Smooth muscle cell (in vitro differentiated cells): ENCODE data around the gene MEPCE. TPM values are rescaled to one million over a fixed set of nuclear protein-coding genes. Genes with fewer than 3 reads are reported as not detected.

Source experiments
- DNase-seq: peaks from one replicate; lab custom pipeline; 2025; ENCODE audit not compliant: unreplicated experiment; lab: John Stamatoyannopoulos, UW
- H2AFZ ChIP-seq: fragments of 200-600 bp; sonication (generic); 2 replicates; pipeline ENCODE4 v1.6.0; 2016; ENCODE audit warnings: antibody characterized with exemption, low read depth, mild to moderate bottlenecking
- H3F3A ChIP-seq: fragments of 200-600 bp; sonication (generic); 2 replicates; pipeline ENCODE4 v1.6.0; 2017; ENCODE audit warnings: antibody characterized with exemption, low read depth
- H3K27ac ChIP-seq: fragments of 200-600 bp; sonication (generic); 2 replicates; pipeline ENCODE4 v1.5.1; 2016; ENCODE audit warnings: low read depth, mild to moderate bottlenecking
- H3K27me3 ChIP-seq: fragments of 200-600 bp; sonication (generic); 2 replicates; pipeline ENCODE4 v1.6.1; 2016; ENCODE audit warnings: low read depth, mild to moderate bottlenecking
- H3K36me3 ChIP-seq: fragments of 200-600 bp; sonication (generic); 2 replicates; pipeline ENCODE4 v1.5.1; 2016; ENCODE audit warnings: low read depth
- H3K4me1 ChIP-seq: fragments of 200-600 bp; sonication (generic); 2 replicates; pipeline ENCODE4 v1.5.1; 2016; ENCODE audit warnings: low read depth
- H3K4me2 ChIP-seq: fragments of 200-600 bp; sonication (generic); 2 replicates; pipeline ENCODE4 v1.6.0; 2016; ENCODE audit warnings: mild to moderate bottlenecking
- H3K4me3 ChIP-seq: fragments of 200-600 bp; sonication (generic); 2 replicates; pipeline ENCODE4 v1.5.1; 2016; ENCODE audit warnings: mild to moderate bottlenecking
- H3K79me2 ChIP-seq: fragments of 200-600 bp; sonication (generic); 2 replicates; pipeline ENCODE4 v1.6.0; 2016; ENCODE audit warnings: low read depth, mild to moderate bottlenecking
- H3K9ac ChIP-seq: fragments of 200-600 bp; sonication (generic); 2 replicates; pipeline ENCODE4 v1.6.0; 2016; ENCODE audit warnings: low read depth
- H3K9me3 ChIP-seq: fragments of 200-600 bp; sonication (generic); replicated peaks from 2 replicates; pipeline ENCODE4 v1.5.1; 2016; ENCODE audit warnings: low read depth
- H4K20me1 ChIP-seq: fragments of 200-600 bp; sonication (generic); 2 replicates; pipeline ENCODE4 v1.6.0; 2016; ENCODE audit warnings: low read depth
- WGBS: methylation state at CpG from one replicate; pipeline ENCODE4 v1.1.7; 2016; ENCODE audit warnings: low lambda C conversion rate; 5-methylcytosine and 5-hydroxymethylcytosine counted together
- polyA plus RNA-seq: library from polyadenylated mRNA; unstranded; fragments of >200 nt; fragmentation: Nextera tagmentation; extraction: Ambion mirVana; gene quantifications from 2 replicates; pipeline ENCODE4 v1.2.1, GENCODE V29; 2016
- total RNA-seq: library from RNA; depleted of rRNA; stranded (reverse); fragments of >200 nt; gene quantifications from 2 replicates; pipeline ENCODE4 v1.2.3, GENCODE V29; 2014
- TF ChIP-seq, protein P1 (sequence below): fragments of 200-600 bp; sonication (generic); IDR thresholded peaks from 2 replicates; pipeline ENCODE4 v1.5.1; 2017; ENCODE audit warnings: borderline replicate concordance, mild to moderate bottlenecking, antibody characterized with exemption; ENCODE audit not compliant: insufficient read depth, poor library complexity, severe bottlenecking

Gene MEPCE
- total and polyA plus RNA-seq, 2 experiments from 2014 or later: 14.8 to 19.7 TPM

DNA sequence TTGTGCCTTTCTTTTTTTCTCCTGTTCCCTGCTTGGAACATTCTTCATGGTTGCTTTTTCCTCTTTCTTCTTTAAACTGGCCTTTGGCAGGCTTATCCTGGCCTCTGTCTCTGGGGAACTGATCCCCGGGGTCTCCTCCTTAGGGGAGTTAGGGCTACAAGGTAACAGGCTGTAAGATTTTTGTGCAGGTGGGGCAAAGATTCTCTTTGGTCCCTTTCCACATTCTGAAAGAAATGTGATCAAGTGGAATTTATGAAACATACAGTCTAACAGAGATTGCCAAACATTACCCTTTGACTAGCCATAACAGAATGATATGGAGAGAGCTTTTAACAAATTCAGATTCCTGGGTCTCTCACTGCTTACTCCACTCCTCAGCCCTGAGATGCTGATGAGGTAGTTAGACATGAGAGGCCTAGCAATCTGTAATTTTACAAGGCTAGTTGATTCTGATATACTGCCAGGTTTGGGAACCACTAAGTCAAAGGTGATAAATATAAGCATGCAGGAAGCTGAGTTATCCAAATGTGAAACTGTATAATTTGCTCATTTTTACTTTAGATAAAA is 9.9 kb upstream of the MEPCE start:
- H3K27ac ChIP-seq: no peak overlapping the region
- H3K9me3 ChIP-seq: no peaks in the 10 kb centered on the region
- H3F3A ChIP-seq: no peaks in the 10 kb centered on the region
- 94% methylated on average over 1 of the region's 1 CpG for WGBS
- no peaks in the 10 kb centered on the region for H3K4me1 ChIP-seq
- H3K4me2 ChIP-seq: no peak overlapping the region
- peaks cover 2% of the 10 kb centered on the region for H3K27me3 ChIP-seq
- no peak overlapping the region for H3K4me3 ChIP-seq
- H3K36me3 ChIP-seq: no peaks in the 10 kb centered on the region
- DNase-seq: no peak
- no peak overlapping the region for H3K9ac ChIP-seq
- H2AFZ ChIP-seq: no peak overlapping the region
- H3K79me2 ChIP-seq: no peaks in the 10 kb centered on the region
- TF ChIP-seq, protein P1, sequence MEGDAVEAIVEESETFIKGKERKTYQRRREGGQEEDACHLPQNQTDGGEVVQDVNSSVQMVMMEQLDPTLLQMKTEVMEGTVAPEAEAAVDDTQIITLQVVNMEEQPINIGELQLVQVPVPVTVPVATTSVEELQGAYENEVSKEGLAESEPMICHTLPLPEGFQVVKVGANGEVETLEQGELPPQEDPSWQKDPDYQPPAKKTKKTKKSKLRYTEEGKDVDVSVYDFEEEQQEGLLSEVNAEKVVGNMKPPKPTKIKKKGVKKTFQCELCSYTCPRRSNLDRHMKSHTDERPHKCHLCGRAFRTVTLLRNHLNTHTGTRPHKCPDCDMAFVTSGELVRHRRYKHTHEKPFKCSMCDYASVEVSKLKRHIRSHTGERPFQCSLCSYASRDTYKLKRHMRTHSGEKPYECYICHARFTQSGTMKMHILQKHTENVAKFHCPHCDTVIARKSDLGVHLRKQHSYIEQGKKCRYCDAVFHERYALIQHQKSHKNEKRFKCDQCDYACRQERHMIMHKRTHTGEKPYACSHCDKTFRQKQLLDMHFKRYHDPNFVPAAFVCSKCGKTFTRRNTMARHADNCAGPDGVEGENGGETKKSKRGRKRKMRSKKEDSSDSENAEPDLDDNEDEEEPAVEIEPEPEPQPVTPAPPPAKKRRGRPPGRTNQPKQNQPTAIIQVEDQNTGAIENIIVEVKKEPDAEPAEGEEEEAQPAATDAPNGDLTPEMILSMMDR: no peak
- no peaks in the 10 kb centered on the region for H4K20me1 ChIP-seq

DNA sequence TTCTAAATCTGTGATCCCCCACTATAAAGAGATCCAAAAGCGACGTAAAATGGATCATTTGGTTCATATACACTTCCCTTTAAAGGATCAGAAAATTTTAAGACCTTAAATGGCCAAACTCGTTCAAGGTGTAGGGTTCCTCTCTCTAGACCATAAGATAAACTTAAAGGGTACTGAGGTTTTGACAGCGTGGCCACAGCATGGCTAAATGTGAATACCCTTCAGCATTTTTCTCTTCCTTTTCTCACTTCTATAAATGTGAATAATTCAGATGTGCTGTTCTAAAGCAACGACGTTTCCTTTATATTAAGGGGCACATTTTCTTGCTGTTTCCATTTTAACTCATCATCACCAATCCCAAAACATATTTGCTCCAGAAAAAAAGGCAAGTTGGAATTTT is 6.3 kb upstream of the MEPCE start:
- H3K36me3 ChIP-seq: no peaks in the 10 kb centered on the region
- no peak overlapping the region for H3K9ac ChIP-seq
- no peak overlapping the region for H2AFZ ChIP-seq
- no peak overlapping the region for H3K4me2 ChIP-seq
- H3K4me3 ChIP-seq: no peak overlapping the region
- H3F3A ChIP-seq: no peaks in the 10 kb centered on the region
- TF ChIP-seq, protein P1: no peak
- H3K4me1 ChIP-seq: no peaks in the 10 kb centered on the region
- peaks cover 2% of the 10 kb centered on the region for H3K27me3 ChIP-seq
- H3K79me2 ChIP-seq: no peaks in the 10 kb centered on the region
- no peaks in the 10 kb centered on the region for H4K20me1 ChIP-seq
- DNase-seq: no peak
- H3K27ac ChIP-seq: no peak overlapping the region
- 91% methylated on average over 6 of the region's 6 CpGs for WGBS
- no peaks in the 10 kb centered on the region for H3K9me3 ChIP-seq

DNA sequence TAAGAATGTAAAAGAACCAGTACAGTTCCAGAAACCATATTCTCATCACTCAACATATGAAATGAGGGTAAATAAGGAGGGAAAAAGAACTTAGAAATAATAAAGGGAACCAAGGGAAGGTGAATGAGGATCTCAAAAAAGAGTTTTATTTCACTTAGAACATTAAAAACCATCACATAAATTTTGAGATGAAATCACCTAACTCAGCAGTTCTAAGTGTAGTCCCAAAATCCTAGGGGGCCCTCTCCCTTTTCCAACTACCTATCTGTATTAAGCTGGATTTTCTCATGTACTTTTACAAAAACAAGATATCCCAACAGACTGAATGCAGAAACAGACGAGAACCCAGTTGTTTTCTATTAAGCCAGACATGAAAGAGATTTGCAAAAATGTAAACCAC is 4.3 kb upstream of the MEPCE start:
- H3K79me2 ChIP-seq: peaks cover 4% of the 10 kb centered on the region
- H3F3A ChIP-seq: no peaks in the 10 kb centered on the region
- no peak overlapping the region for H3K4me3 ChIP-seq
- no peaks in the 10 kb centered on the region for H3K36me3 ChIP-seq
- no peak overlapping the region for H2AFZ ChIP-seq
- H3K4me1 ChIP-seq: no peaks in the 10 kb centered on the region
- no peak overlapping the region for H3K9ac ChIP-seq
- peaks cover 1% of the 10 kb centered on the region for H4K20me1 ChIP-seq
- H3K9me3 ChIP-seq: no peaks in the 10 kb centered on the region
- peaks cover 1% of the 10 kb centered on the region for H3K27me3 ChIP-seq
- TF ChIP-seq, protein P1: no peak
- H3K27ac ChIP-seq: no peak overlapping the region
- no peak overlapping the region for H3K4me2 ChIP-seq
- DNase-seq: no peak
- WGBS: 84% methylated on average over 1 of the region's 1 CpG

DNA sequence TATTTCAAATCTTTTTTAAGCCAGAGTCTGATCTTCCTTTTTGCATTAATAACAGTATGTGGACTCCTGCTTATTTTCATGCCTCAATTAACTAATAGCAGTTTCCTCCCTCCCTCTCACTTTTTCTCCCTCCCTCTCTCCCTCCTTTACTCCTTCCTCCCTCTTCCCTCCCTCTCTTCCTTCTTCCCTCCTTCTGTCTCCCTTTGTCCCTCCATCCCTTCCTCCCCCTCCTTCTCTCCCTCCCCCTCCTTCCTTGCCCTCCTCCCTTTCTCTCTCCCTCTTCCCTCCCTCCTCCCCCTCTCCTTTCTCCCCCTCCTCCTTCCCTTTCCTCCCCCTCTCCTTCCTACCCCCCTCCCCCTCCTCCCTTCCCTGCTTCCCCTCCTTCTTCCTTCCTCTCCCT is 3.1 kb upstream of the MEPCE start:
- Histone ChIP-seq H3K9ac (no peak overlapping the region), H3K4me3 (no peak overlapping the region), H3K9me3 (no peaks in the 10 kb centered on the region), H4K20me1 (peaks cover 10% of the 10 kb centered on the region), H3K27me3 (no peaks in the 10 kb centered on the region), H2AFZ (no peak overlapping the region), H3K27ac (no peak overlapping the region), H3F3A (no peaks in the 10 kb centered on the region), H3K4me1 (peaks cover 11% of the 10 kb centered on the region), H3K36me3 (no peaks in the 10 kb centered on the region), H3K4me2 (no peak overlapping the region), H3K79me2 (peaks cover 15% of the 10 kb centered on the region)
- TF ChIP-seq, protein P1: no peak
- no peak for DNase-seq
